IPS DF 4.7 (cell line): Measurements from ENCODE around the gene PARVB.
"Not testable (repeated sequence)": the region's sequence is repeated elsewhere in the genome, so short reads cannot be mapped to it uniquely, and the experiment has no call there.

Experiments used
- DNase-seq: peaks from one replicate; pipeline ENCODE4 v3.0.0-alpha.2; 2013; ENCODE audit warnings: low spot score; ENCODE audit errors: extremely low read depth

PARVB gene

GRCh38 chr22:43996981-43997265, 27.2 kb upstream of the PARVB start:
- peak; percentile 11 for DNase-seq

- no peak for DNase-seq
Observed at GRCh38 chr22:43998679-43999264, 25.3 kb upstream of the PARVB start.

- no peak for DNase-seq
Observed at GRCh38 chr22:43999378-43999777, 24.7 kb upstream of the PARVB start.

- no peak for DNase-seq
Observed at GRCh38 chr22:44000123-44000522, 24.0 kb upstream of the PARVB start.

- DNase-seq, result no peak
Observed at GRCh38 chr22:44001521-44001920, 22.6 kb upstream of the PARVB start.

GRCh38 chr22:44002324-44002723, 21.8 kb upstream of the PARVB start:
- no peak for DNase-seq

- no peak for DNase-seq
Observed at GRCh38 chr22:44002997-44003396, 21.1 kb upstream of the PARVB start.

- DNase-seq, result peak; percentile 19
Observed at GRCh38 chr22:44003405-44004103, 20.5 kb upstream of the PARVB start.

- no peak for DNase-seq
Observed at GRCh38 chr22:44004104-44004460, 20.0 kb upstream of the PARVB start.

- no peak for DNase-seq
Observed at GRCh38 chr22:44005524-44005923, 18.6 kb upstream of the PARVB start.

- no peak for DNase-seq
Observed at GRCh38 chr22:44012162-44012561, 11.9 kb upstream of the PARVB start.

- no peak for DNase-seq
Observed at GRCh38 chr22:44012591-44012990, 11.5 kb upstream of the PARVB start.

- no peak for DNase-seq
Observed at GRCh38 chr22:44014241-44014640, 9.9 kb upstream of the PARVB start.

- DNase-seq, result not testable (repeated sequence)
Observed at GRCh38 chr22:44016586-44016985, 7.5 kb upstream of the PARVB start.

- DNase-seq, result no peak
Observed at GRCh38 chr22:44018594-44018993, 5.5 kb upstream of the PARVB start.

GRCh38 chr22:44019416-44019815, 4.7 kb upstream of the PARVB start:
- DNase-seq, result no peak

GRCh38 chr22:44019846-44020245, 4.3 kb upstream of the PARVB start:
- DNase-seq, result no peak

GRCh38 chr22:44020981-44021380, 3.1 kb upstream of the PARVB start:
- DNase-seq, result no peak

- DNase-seq, result no peak
Observed at GRCh38 chr22:44023404-44024287, 456 bp upstream of the PARVB start.

GRCh38 chr22:44025171-44026065, 1.3 kb downstream of the PARVB start:
- no peak for DNase-seq

GRCh38 chr22:44026066-44026629, 2.0 kb downstream of the PARVB start:
- no peak for DNase-seq
